T-cell (primary cell): Measurements from ENCODE around the gene AQP11. TPM values are rescaled to one million over a fixed set of nuclear protein-coding genes. Genes with fewer than 3 reads are reported as not detected.

Source experiments
- ATAC-seq, 4 experiments: fragments of 200-7000 bp in 3 of 4; fragments of 150-1000 bp in 1 of 4; cut with Tn5 transposase; replicated peaks in 1 of 4; 1 replicate in 3 of 4; 2 replicates in 1 of 4; pipeline ENCODE4 v1.10.0; 2021; ENCODE audit warnings: moderate library complexity in 3 of 4, mild to moderate bottlenecking in 2 of 4, moderate number of reproducible peaks in 1 of 4
- CTCF ChIA-PET, 2 donors: fragments of 300-600 bp; sonication (Branson Sonifier 250); formaldehyde crosslinking; loops; one replicate each; lab custom pipeline; 2022; ENCODE audit warnings: antibody characterized with exemption in 2 of 2; lab: Charles Lee
- POLR2A ChIA-PET, 2 donors: fragments of 300-600 bp; sonication (Branson Sonifier 250); formaldehyde crosslinking; loops; one replicate each; lab custom pipeline; 2022; ENCODE audit warnings: antibody characterized with exemption in 2 of 2; lab: Charles Lee
- DNase-seq, 35 experiments: peaks; one replicate each; pipeline versions ENCODE4 v3.0.0 to v3.0.0-alpha.2; 2013 to 2023
- H3K27ac ChIP-seq: one replicate; pipeline ENCODE4 v1.5.1; 2013; ENCODE audit warnings: low read length
- H3K27me3 ChIP-seq, 2 experiments: replicated peaks in 1 of 2; 1 replicate in 1 of 2; 2 replicates in 1 of 2; pipeline versions ENCODE4 v1.6.1 to v1.7.0; 2013; ENCODE audit warnings: low read length in 1 of 2, mixed read lengths in 1 of 2; ENCODE audit not compliant: control insufficient read depth in 2 of 2, insufficient read depth in 2 of 2; ENCODE audit errors: extremely low read depth in 1 of 2
- H3K36me3 ChIP-seq, 2 donors: 1 replicate in 1 of 2; 2 replicates in 1 of 2; pipeline versions ENCODE4 v1.6.1 to v1.7.0; 2013; ENCODE audit warnings: low read length in 1 of 2; ENCODE audit not compliant: control insufficient read depth in 2 of 2, insufficient read depth in 1 of 2; ENCODE audit errors: extremely low read depth in 1 of 2
- H3K4me1 ChIP-seq, 2 experiments: 1 replicate in 1 of 2; 2 replicates in 1 of 2; pipeline versions ENCODE4 v1.6.1 to v1.7.0; 2013; ENCODE audit warnings: low read length in 2 of 2, mixed read lengths in 1 of 2; ENCODE audit not compliant: insufficient read depth in 2 of 2, control insufficient read depth in 1 of 2; ENCODE audit errors: extremely low read depth in 1 of 2
- H3K4me3 ChIP-seq, 2 donors: 1 replicate in 1 of 2; 2 replicates in 1 of 2; pipeline versions ENCODE4 v1.5.1 to v1.7.0; 2013; ENCODE audit warnings: mild to moderate bottlenecking in 2 of 2, low read length in 1 of 2, moderate library complexity in 1 of 2; ENCODE audit not compliant: control insufficient read depth in 1 of 2; ENCODE audit errors: extremely low read depth in 1 of 2
- H3K9me3 ChIP-seq: 2 replicates; pipeline ENCODE4 v1.7.0; 2013
- H3K27ac Mint-ChIP-seq, 2 donors: one replicate each; pipeline ENCODE4 v1.8.0; 2020 to 2021; ENCODE audit warnings: mild to moderate bottlenecking in 2 of 2, mixed read lengths in 2 of 2
- H3K27me3 Mint-ChIP-seq, 2 donors: one replicate each; pipeline ENCODE4 v1.8.0; 2021 to 2022; ENCODE audit warnings: mixed read lengths in 2 of 2
- H3K36me3 Mint-ChIP-seq: one replicate; pipeline ENCODE4 v1.8.0; 2021; ENCODE audit warnings: mixed read lengths
- H3K4me1 Mint-ChIP-seq, 3 donors: one replicate each; pipeline ENCODE4 v1.8.0; 2020 to 2022; ENCODE audit warnings: mixed read lengths in 3 of 3, mild to moderate bottlenecking in 1 of 3
- H3K4me3 Mint-ChIP-seq, 3 donors: one replicate each; pipeline ENCODE4 v1.8.0; 2020 to 2022; ENCODE audit warnings: mild to moderate bottlenecking in 3 of 3, mixed read lengths in 3 of 3, moderate library complexity in 3 of 3
- H3K9me3 Mint-ChIP-seq, 3 donors: one replicate each; pipeline ENCODE4 v1.8.0; 2020 to 2022; ENCODE audit warnings: mixed read lengths in 3 of 3
- WGBS: methylation state at CpG from one replicate; pipeline ENCODE4 v1.1.5; 2013; ENCODE audit warnings: missing lambda C conversion rate; ENCODE audit not compliant: insufficient coverage; 5-methylcytosine and 5-hydroxymethylcytosine counted together
- total RNA-seq, 35 experiments: library from RNA in 6 of 35; stranded (reverse) in 6 of 35; fragments of 120-200 nt in 1 of 35; gene quantifications; one replicate each; pipeline versions ENCODE4 v1.2.1 to v1.2.4 and lab custom pipeline; 2013 to 2026

The AQP11 gene
- total RNA-seq (under 1 TPM in 4 of 5 donors, not detected in 1; 0.19 to 0.49 (median 0.28) TPM), total RNA-seq (lab: John Stamatoyannopoulos, UW) (0 to 0.73 (median 0.22) reads per million in 29 experiments)
- 0.48 TPM for total RNA-seq (2013)

- peak; percentile 73 to 77 (median 75) for ATAC-seq
- no peaks in the 10 kb centered on the region for H3K9me3 ChIP-seq
- H3K36me3 Mint-ChIP-seq: no peaks in the 10 kb centered on the region
- no peak within 1 kb of the TSS for H3K27ac ChIP-seq
- under 1% methylated on average over 58 of the region's 75 CpGs for WGBS
- no peaks in the 10 kb centered on the region for H3K36me3 ChIP-seq
- no peaks in the 10 kb centered on the region for H3K9me3 Mint-ChIP-seq
- peaks cover 14 to 18% (median 17%) of the 10 kb centered on the region in 3 donors for H3K4me1 Mint-ChIP-seq
- H3K4me1 ChIP-seq: peaks cover 2 to 14% of the 10 kb centered on the region in 2 experiments
- POLR2A ChIA-PET: no interaction called here
- H3K4me3 ChIP-seq: peak within 1 kb of the TSS; percentile 51 to 91
- peak within 1 kb of the TSS; percentile 82 to 95 (median 92) for H3K4me3 Mint-ChIP-seq
- CTCF ChIA-PET: no interaction called here
- H3K27me3 Mint-ChIP-seq: peaks cover 12 to 15% of the 10 kb centered on the region in 2 donors
- peaks cover 0 to 8% of the 10 kb centered on the region in 2 experiments for H3K27me3 ChIP-seq
- DNase-seq: peak in 26 of 35 experiments; percentile 1 to 55 (median 17)
- H3K27ac Mint-ChIP-seq: peak within 1 kb of the TSS in 1 of 2 donors; percentile 36
Observed at GRCh38 chr11:77589521-77590193, at the start of gene AQP11. AQP11 (plus strand) TSS chr11:77589953; CDS start chr11:77589993, 40 bp downstream.

GRCh38 chr11:77542296-77542695 lies 47.5 kb upstream of the AQP11 start:
- H3K27me3 ChIP-seq: no peaks in the 10 kb centered on the region
- no peaks in the 10 kb centered on the region for H3K36me3 ChIP-seq
- WGBS: no CpG with 5 or more reads among the region's 1 CpG
- no peak overlapping the region for H3K4me3 ChIP-seq
- no peak overlapping the region for H3K27ac Mint-ChIP-seq
- CTCF ChIA-PET: interaction anchor here in 1 of 2 donors (0.7 kb wide), 1 partner anchor 18 kb away, joined by 4 read pairs; no protein-coding TSS in a partner anchor
- ATAC-seq (no peak), DNase-seq (no peak)
- H3K9me3 ChIP-seq: no peaks in the 10 kb centered on the region
- H3K27me3 Mint-ChIP-seq: no peaks in the 10 kb centered on the region
- no peak overlapping the region for H3K27ac ChIP-seq
- H3K4me1 Mint-ChIP-seq: no peaks in the 10 kb centered on the region
- no peak overlapping the region for H3K4me3 Mint-ChIP-seq
- no peaks in the 10 kb centered on the region for H3K9me3 Mint-ChIP-seq
- POLR2A ChIA-PET: no interaction called here
- no peaks in the 10 kb centered on the region for H3K4me1 ChIP-seq
- H3K36me3 Mint-ChIP-seq: no peaks in the 10 kb centered on the region

- no peaks in the 10 kb centered on the region for H3K36me3 Mint-ChIP-seq
- Histone ChIP-seq H3K36me3 (no peaks in the 10 kb centered on the region), H3K27me3 (no peaks in the 10 kb centered on the region), H3K9me3 (no peaks in the 10 kb centered on the region), H3K4me1 (no peaks in the 10 kb centered on the region), H3K4me3 (no peak overlapping the region), H3K27ac (no peak overlapping the region)
- ATAC-seq (no peak), DNase-seq (no peak)
- 75% methylated on average over 2 of the region's 7 CpGs for WGBS
- no peaks in the 10 kb centered on the region for H3K9me3 Mint-ChIP-seq
- CTCF ChIA-PET: no interaction called here
- H3K27ac Mint-ChIP-seq: no peak overlapping the region
- H3K27me3 Mint-ChIP-seq: no peaks in the 10 kb centered on the region
- peaks cover 0 to 9% (median 5%) of the 10 kb centered on the region in 3 donors for H3K4me1 Mint-ChIP-seq
- POLR2A ChIA-PET: no interaction called here
- H3K4me3 Mint-ChIP-seq: no peak overlapping the region
Observed at GRCh38 chr11:77547047-77547836, 42.5 kb upstream of the AQP11 start.

- peaks cover 0 to 9% (median 5%) of the 10 kb centered on the region in 3 donors for H3K4me1 Mint-ChIP-seq
- H3K4me1 ChIP-seq: no peaks in the 10 kb centered on the region
- CTCF ChIA-PET: interaction anchor here (0.6 to 2.0 kb wide), 10 partner anchors 11 to 421 kb away, joined by 3 to 8 read pairs (median 3); no protein-coding TSS in a partner anchor
- peak in 1 of 4 experiments; percentile 43 for ATAC-seq
- H3K36me3 Mint-ChIP-seq: no peaks in the 10 kb centered on the region
- no peaks in the 10 kb centered on the region for H3K9me3 ChIP-seq
- no peak overlapping the region for H3K27ac Mint-ChIP-seq
- no peaks in the 10 kb centered on the region for H3K27me3 Mint-ChIP-seq
- H3K36me3 ChIP-seq: no peaks in the 10 kb centered on the region
- no peaks in the 10 kb centered on the region for H3K9me3 Mint-ChIP-seq
- no peak overlapping the region for H3K4me3 ChIP-seq
- H3K4me3 Mint-ChIP-seq: no peak overlapping the region
- no CpG with 5 or more reads among the region's 9 CpGs for WGBS
- peak in 23 of 35 experiments; percentile 1 to 72 (median 19) for DNase-seq
- H3K27me3 ChIP-seq: no peaks in the 10 kb centered on the region
- POLR2A ChIA-PET: interaction anchor here in 1 of 2 donors (0.6 kb wide), 1 partner anchor 38 kb away, joined by 4 read pairs; no protein-coding TSS in a partner anchor
- H3K27ac ChIP-seq: no peak overlapping the region
Observed at GRCh38 chr11:77547863-77548551, 41.7 kb upstream of the AQP11 start.

- no peak for ATAC-seq
- Histone ChIP-seq H3K27me3 (no peaks in the 10 kb centered on the region), H3K4me1 (no peaks in the 10 kb centered on the region), H3K4me3 (no peak overlapping the region), H3K36me3 (no peaks in the 10 kb centered on the region), H3K9me3 (no peaks in the 10 kb centered on the region), H3K27ac (no peak overlapping the region)
- Mint-ChIP-seq H3K27ac (no peak overlapping the region), H3K4me3 (no peak overlapping the region), H3K36me3 (no peaks in the 10 kb centered on the region), H3K9me3 (no peaks in the 10 kb centered on the region), H3K4me1 (peaks cover 0 to 9% (median 5%) of the 10 kb centered on the region in 3 donors), H3K27me3 (no peaks in the 10 kb centered on the region)
- no peak for DNase-seq
- WGBS: no CpG with 5 or more reads among the region's 6 CpGs
- ChIA-PET CTCF (interaction anchor here (0.7 to 2.0 kb wide), 7 partner anchors 11 to 422 kb away, joined by 3 to 8 read pairs (median 3); no protein-coding TSS in a partner anchor), POLR2A (interaction anchor here in 1 of 2 donors (0.6 kb wide), 1 partner anchor 37 kb away, joined by 4 read pairs; no protein-coding TSS in a partner anchor)
Observed at GRCh38 chr11:77548552-77549445, 41.0 kb upstream of the AQP11 start.
